HepG2 (cell line): ENCODE data around the gene PCDH17. TPM values are rescaled to one million over a fixed set of nuclear protein-coding genes. Genes with fewer than 3 reads are reported as not detected.

Source experiments
- ATAC-seq: fragments of 200-7000 bp; cut with Tn5 transposase; 3 replicates; pipeline ENCODE4 v1.9.1; 2020; ENCODE audit warnings: mild to moderate bottlenecking, moderate library complexity
- BruUV-seq: library from RNA; stranded (reverse); fragments of 400-500 nt; replicated peaks from 2 replicates; lab custom pipeline; 2021; lab: Mats Ljungman, UMichigan
- CTCF ChIA-PET: fragments of 300-600 bp; formaldehyde crosslinking; extraction: SDS; loops from one replicate; lab custom pipeline; 2021; ENCODE audit warnings: low total read pairs, inconsistent platforms, low intra/inter-chr PET ratio; lab: Yijun Ruan, JAX
- POLR2A ChIA-PET: fragments of 350-600 bp; sonication (Branson Sonifier 250); formaldehyde crosslinking; loops from one replicate; lab custom pipeline; 2020; ENCODE audit warnings: antibody characterized with exemption, inconsistent platforms; lab: Yijun Ruan, JAX
- DNase-seq: peaks from one replicate; pipeline ENCODE4 v3.0.0-alpha.2; 2015; ENCODE audit warnings: low spot score
- FAIRE-seq: peaks from 3 replicates; lab custom pipeline; 2011; peaks lifted over from hg19 to GRCh38; lab: Jason Lieb, UNC
- H2AFZ ChIP-seq: one replicate; pipeline ENCODE4 v1.6.1; 2011; ENCODE audit warnings: low read length, inconsistent platforms
- H3K27ac ChIP-seq: fragments of 300-600 bp; 3 replicates; pipeline ENCODE4 v1.8.0; 2011; ENCODE audit warnings: mixed run types, mild to moderate bottlenecking, mixed read lengths, low read length, inconsistent platforms; ENCODE audit not compliant: insufficient read depth; ENCODE audit errors: extremely low read length
- H3K27me3 ChIP-seq, 2 experiments: fragments of 200-600 bp in 1 of 2; 2 replicates in 1 of 2; 3 replicates in 1 of 2; pipeline versions ENCODE4 v1.6.0 to v1.8.0; 2011; ENCODE audit warnings: low read length in 2 of 2, mild to moderate bottlenecking in 2 of 2, moderate library complexity in 2 of 2, inconsistent platforms in 1 of 2; ENCODE audit not compliant: insufficient read depth in 2 of 2, control insufficient read depth in 1 of 2
- H3K36me3 ChIP-seq, 2 experiments: fragments of 200-600 bp in 1 of 2; replicated peaks in 1 of 2; 2 replicates in 1 of 2; 3 replicates in 1 of 2; pipeline versions ENCODE4 v1.5.1 to v1.8.0; 2011; ENCODE audit warnings: low read length in 2 of 2, inconsistent platforms in 1 of 2; ENCODE audit not compliant: insufficient read depth in 2 of 2, control insufficient read depth in 1 of 2
- H3K4me1 ChIP-seq: 2 replicates; pipeline ENCODE4 v1.5.1; 2012; ENCODE audit warnings: low read length, inconsistent platforms; ENCODE audit not compliant: insufficient read depth
- H3K4me2 ChIP-seq: 2 replicates; pipeline ENCODE4 v1.6.0; 2011; ENCODE audit warnings: low read depth, low read length, inconsistent platforms
- H3K4me3 ChIP-seq, 3 experiments: fragments of 200-600 bp in 1 of 3; sonication (generic), shearing (Covaris generic) in 1 of 3; replicated peaks in 1 of 3; 2 replicates each; pipeline ENCODE4 v1.5.1; 2011 to 2016; ENCODE audit warnings: low read length in 3 of 3, inconsistent platforms in 2 of 3, low read depth in 2 of 3, mild to moderate bottlenecking in 2 of 3, control low read depth in 1 of 3, mixed read lengths in 1 of 3; ENCODE audit not compliant: insufficient read depth in 1 of 3
- H3K79me2 ChIP-seq: one replicate; pipeline ENCODE4 v1.6.1; 2011; ENCODE audit warnings: low read length, inconsistent platforms; ENCODE audit not compliant: insufficient read depth
- H3K9ac ChIP-seq: 2 replicates; pipeline ENCODE4 v1.6.0; 2011; ENCODE audit warnings: mild to moderate bottlenecking, low read depth, low read length, inconsistent platforms; ENCODE audit not compliant: insufficient read depth
- H3K9me3 ChIP-seq: 2 replicates; pipeline ENCODE4 v1.5.1; 2012; ENCODE audit warnings: mild to moderate bottlenecking, low read length
- H4K20me1 ChIP-seq: 2 replicates; pipeline ENCODE4 v1.6.0; 2011; ENCODE audit warnings: inconsistent platforms, mild to moderate bottlenecking, low read length, moderate library complexity; ENCODE audit not compliant: insufficient read depth
- CHCHD3 ChIP-seq: sonication (generic); formaldehyde crosslinking; IDR thresholded peaks from 2 replicates; pipeline ENCODE4 v1.8.0; 2022; ENCODE audit warnings: mild to moderate bottlenecking, missing genetic modification reagents, moderate library complexity
- CHD4 ChIP-seq: fragments of 200-600 bp; sonication (generic); IDR thresholded peaks from 2 replicates; pipeline ENCODE4 v1.7.0; 2017; ENCODE audit warnings: mild to moderate bottlenecking, low read length, borderline replicate concordance
- JUND ChIP-seq: sonication (generic); formaldehyde crosslinking; IDR thresholded peaks from 2 replicates; pipeline ENCODE4 v1.8.0; 2022; ENCODE audit warnings: mild to moderate bottlenecking, missing genetic modification reagents
- MTF2 ChIP-seq: sonication (generic); formaldehyde crosslinking; IDR thresholded peaks from 2 replicates; pipeline ENCODE4 v1.5.0; 2020; ENCODE audit warnings: missing genetic modification reagents, borderline replicate concordance
- NKX3-1 ChIP-seq: sonication (generic); formaldehyde crosslinking; IDR thresholded peaks from 2 replicates; pipeline ENCODE4 v1.5.0; 2020; ENCODE audit warnings: missing genetic modification reagents
- RARG ChIP-seq: sonication (generic); formaldehyde crosslinking; IDR thresholded peaks from 2 replicates; pipeline ENCODE4 v1.4.0; 2020; ENCODE audit warnings: low read depth, mild to moderate bottlenecking, missing genetic modification reagents
- ZFP41 ChIP-seq: sonication (generic); formaldehyde crosslinking; IDR thresholded peaks from 2 replicates; pipeline ENCODE4 v1.4.0; 2020; ENCODE audit warnings: mild to moderate bottlenecking, missing genetic modification reagents, borderline replicate concordance
- ZNF101 ChIP-seq: sonication (generic); formaldehyde crosslinking; IDR thresholded peaks from 2 replicates; pipeline ENCODE4 v1.4.0; 2020; ENCODE audit warnings: mild to moderate bottlenecking, low read depth, missing genetic modification reagents, borderline replicate concordance
- ZNF33B ChIP-seq: sonication (generic); formaldehyde crosslinking; IDR thresholded peaks from 2 replicates; pipeline ENCODE4 v1.5.1; 2020; ENCODE audit warnings: mild to moderate bottlenecking, missing genetic modification reagents
- ZNF460 ChIP-seq: sonication (generic); formaldehyde crosslinking; IDR thresholded peaks from 2 replicates; pipeline ENCODE4 v1.5.1; 2020; ENCODE audit warnings: missing genetic modification reagents, mild to moderate bottlenecking, borderline replicate concordance
- ZNF552 ChIP-seq: sonication (generic); formaldehyde crosslinking; IDR thresholded peaks from 2 replicates; pipeline ENCODE4 v1.9.0; 2022; ENCODE audit warnings: missing genetic modification reagents, mild to moderate bottlenecking, borderline replicate concordance
- ZNF724P ChIP-seq: sonication (generic); formaldehyde crosslinking; IDR thresholded peaks from 2 replicates; pipeline ENCODE4 v1.8.0; 2022; ENCODE audit warnings: missing genetic modification reagents, borderline replicate concordance
- ZNF781 ChIP-seq: sonication (generic); formaldehyde crosslinking; IDR thresholded peaks from 2 replicates; pipeline ENCODE4 v1.5.1; 2020; ENCODE audit warnings: borderline replicate concordance, mild to moderate bottlenecking, missing genetic modification reagents; ENCODE audit errors: not compliant biosample characterization
- WGBS: methylation state at CpG from one replicate; pipeline ENCODE4 v1.1.6; 2017; ENCODE audit warnings: low lambda C conversion rate; 5-methylcytosine and 5-hydroxymethylcytosine counted together
- in situ Hi-C: cut with HindIII; loops from 2 replicates; pipeline ENCODE4 v1.10.0; 2017; ENCODE audit warnings: low pct_unique_long_range_greater_than_20kb; ENCODE audit not compliant: extremely low pct_ligation_motif_present
- intact Hi-C: fragments of 100-400 bp; cut with micrococcal nuclease; formaldehyde crosslinking; loops from one replicate; pipeline ENCODE4 v1.10.0; 2022; ENCODE audit not compliant: unreplicated experiment
- polyA plus RNA-seq, 8 experiments: library from polyadenylated mRNA; depleted of rRNA in 3 of 8; stranded (reverse) in 7 of 8; unstranded in 1 of 8; fragments of >200 nt; fragmentation: Illumina TruSeq in 4 of 8; extraction: Trizol in 4 of 8; gene quantifications; 2 replicates each; pipeline versions ENCODE4 v1.2.1 to v1.2.3, GENCODE V29; 2011 to 2016; ENCODE audit warnings: low read depth in 4 of 8, missing spikeins in 1 of 8, mixed read lengths in 1 of 8; ENCODE audit not compliant: insufficient read depth in 1 of 8
- total RNA-seq, 5 experiments: library from RNA; depleted of rRNA; stranded (reverse); fragments of >200 nt; fragmentation: Illumina TruSeq; extraction: Trizol; gene quantifications; 2 replicates each; pipeline ENCODE4 v1.2.3, GENCODE V29; 2016; ENCODE audit warnings: low read depth in 1 of 5
- TF ChIP-seq, protein P1 (sequence below): sonication (generic); formaldehyde crosslinking; conservative IDR thresholded peaks from 2 replicates; pipeline ENCODE4 v1.5.0; 2020; ENCODE audit warnings: missing genetic modification reagents
- TF ChIP-seq, protein P2 (sequence below): sonication (generic); formaldehyde crosslinking; IDR thresholded peaks from 2 replicates; pipeline ENCODE4 v1.9.0; 2021; ENCODE audit warnings: missing genetic modification reagents, mild to moderate bottlenecking, borderline replicate concordance

Gene PCDH17
- total and polyA plus RNA-seq, 2 of the 13 experiments (the other 11 are each of a cell fraction or from before 2014, with no cell fraction given), result not detected

DNA sequence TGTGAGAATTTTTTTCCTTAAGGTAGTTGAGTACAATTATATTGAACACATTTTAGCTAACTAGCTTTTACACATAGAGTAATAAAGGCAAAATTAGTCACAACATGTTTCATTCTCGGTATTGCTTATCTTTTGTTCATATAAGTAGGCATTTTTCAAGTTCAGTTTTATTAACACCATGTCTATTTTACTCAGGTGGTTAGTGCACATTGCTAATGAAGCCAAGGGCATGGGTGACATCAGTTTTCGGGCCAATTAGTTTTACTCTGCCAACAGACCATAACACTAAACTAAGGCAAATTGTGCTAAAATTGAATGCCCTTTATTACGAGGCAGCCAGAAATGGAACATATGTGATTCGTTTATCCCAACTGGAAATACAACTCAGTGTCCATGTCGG, 19.6 kb upstream of the PCDH17 start (continued):
- TF ChIP-seq MTF2 (no peak), NKX3-1 (CRISPR knock-in tag) (no peak), ZFP41 (CRISPR knock-in tag) (no peak)
- TF ChIP-seq, all 625 proteins: peak for 0

GRCh38 chr13:57612568-57612967, 19.0 kb upstream of the PCDH17 start:
- intact Hi-C loops, result no loop called here
- 0% methylated on average over 1 of the region's 1 CpG for WGBS
- H3K27me3 ChIP-seq, result no peaks in the 10 kb centered on the region; a peak in 1 of 5 replicates
- FAIRE-seq, result no peak
- no peaks in the 10 kb centered on the region for H3K79me2 ChIP-seq
- no peaks in the 10 kb centered on the region for H3K36me3 ChIP-seq
- no peaks in the 10 kb centered on the region for H3K9me3 ChIP-seq
- no peak overlapping the region for H3K27ac ChIP-seq
- no peak overlapping the region for H2AFZ ChIP-seq
- no peak for TF ChIP-seq JUND (CRISPR knock-in tag)
- TF ChIP-seq ZNF101 (CRISPR knock-in tag), result no peak
- no peak for TF ChIP-seq ZNF552
- TF ChIP-seq CHCHD3 (CRISPR knock-in tag), result no peak
- TF ChIP-seq RARG, result no peak
- TF ChIP-seq, protein P1, sequence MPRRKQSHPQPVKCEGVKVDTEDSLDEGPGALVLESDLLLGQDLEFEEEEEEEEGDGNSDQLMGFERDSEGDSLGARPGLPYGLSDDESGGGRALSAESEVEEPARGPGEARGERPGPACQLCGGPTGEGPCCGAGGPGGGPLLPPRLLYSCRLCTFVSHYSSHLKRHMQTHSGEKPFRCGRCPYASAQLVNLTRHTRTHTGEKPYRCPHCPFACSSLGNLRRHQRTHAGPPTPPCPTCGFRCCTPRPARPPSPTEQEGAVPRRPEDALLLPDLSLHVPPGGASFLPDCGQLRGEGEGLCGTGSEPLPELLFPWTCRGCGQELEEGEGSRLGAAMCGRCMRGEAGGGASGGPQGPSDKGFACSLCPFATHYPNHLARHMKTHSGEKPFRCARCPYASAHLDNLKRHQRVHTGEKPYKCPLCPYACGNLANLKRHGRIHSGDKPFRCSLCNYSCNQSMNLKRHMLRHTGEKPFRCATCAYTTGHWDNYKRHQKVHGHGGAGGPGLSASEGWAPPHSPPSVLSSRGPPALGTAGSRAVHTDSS (CRISPR knock-in tag), result no peak
- no peak for TF ChIP-seq ZNF460
- TF ChIP-seq, protein P2, sequence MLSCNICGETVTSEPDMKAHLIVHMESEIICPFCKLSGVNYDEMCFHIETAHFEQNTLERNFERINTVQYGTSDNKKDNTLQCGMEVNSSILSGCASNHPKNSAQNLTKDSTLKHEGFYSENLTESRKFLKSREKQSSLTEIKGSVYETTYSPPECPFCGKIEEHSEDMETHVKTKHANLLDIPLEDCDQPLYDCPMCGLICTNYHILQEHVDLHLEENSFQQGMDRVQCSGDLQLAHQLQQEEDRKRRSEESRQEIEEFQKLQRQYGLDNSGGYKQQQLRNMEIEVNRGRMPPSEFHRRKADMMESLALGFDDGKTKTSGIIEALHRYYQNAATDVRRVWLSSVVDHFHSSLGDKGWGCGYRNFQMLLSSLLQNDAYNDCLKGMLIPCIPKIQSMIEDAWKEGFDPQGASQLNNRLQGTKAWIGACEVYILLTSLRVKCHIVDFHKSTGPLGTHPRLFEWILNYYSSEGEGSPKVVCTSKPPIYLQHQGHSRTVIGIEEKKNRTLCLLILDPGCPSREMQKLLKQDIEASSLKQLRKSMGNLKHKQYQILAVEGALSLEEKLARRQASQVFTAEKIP, result no peak
- TF ChIP-seq CHD4, result no peak
- TF ChIP-seq ZNF724P, result no peak
- no peak for TF ChIP-seq ZNF33B (CRISPR knock-in tag)
- TF ChIP-seq ZNF781 (CRISPR knock-in tag), result no peak
- H3K4me2 ChIP-seq, result no peak overlapping the region
- no peak for DNase-seq
- CTCF ChIA-PET, result no interaction called here
- no peaks in the 10 kb centered on the region for H4K20me1 ChIP-seq
- POLR2A ChIA-PET, result no interaction called here
- no peak for ATAC-seq
- in situ Hi-C loops, result no loop called here
- no peak overlapping the region for H3K9ac ChIP-seq
- H3K4me1 ChIP-seq, result no peaks in the 10 kb centered on the region
- no peak overlapping the region for H3K4me3 ChIP-seq
- no TSS peak for BruUV-seq
